ENCODE measurements around the gene HOGA1. TPM values are rescaled to one million over a fixed set of nuclear protein-coding genes. Genes with fewer than 3 reads are reported as not detected.

HOGA1 gene
- total and polyA plus RNA-seq, 2 donors (not counting 3 experiments of a cell fraction or from before 2014, with no cell fraction given), result 0.44 to 0.91 TPM

DNA sequence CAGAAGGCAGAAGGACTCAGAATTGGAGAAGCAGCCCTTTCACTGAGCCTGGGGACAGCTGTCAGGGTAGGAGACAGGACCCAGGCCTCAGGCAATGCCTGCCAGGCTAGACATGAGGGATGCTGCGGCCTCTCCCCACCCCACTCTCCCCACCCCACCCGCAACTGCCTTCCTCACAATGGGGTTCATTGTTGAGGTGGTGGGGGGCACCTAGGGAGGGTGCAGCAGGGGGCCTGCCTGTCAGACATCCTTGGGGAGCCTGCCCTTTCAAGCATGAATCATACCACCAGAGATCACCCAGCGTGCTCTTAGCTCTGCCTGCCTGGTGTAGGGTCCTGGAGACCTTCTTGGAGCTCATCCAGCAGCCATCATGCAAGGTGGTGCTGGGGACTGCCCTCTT is 5.3 kb downstream of the HOGA1 start, which contains the start of gene C10orf62:
C10orf62 (plus strand) TSS at position 243 of the 400 bp plus-strand sequence. CDS start 177 bp downstream, outside the sequence.
- TF ChIP-seq, protein P1, sequence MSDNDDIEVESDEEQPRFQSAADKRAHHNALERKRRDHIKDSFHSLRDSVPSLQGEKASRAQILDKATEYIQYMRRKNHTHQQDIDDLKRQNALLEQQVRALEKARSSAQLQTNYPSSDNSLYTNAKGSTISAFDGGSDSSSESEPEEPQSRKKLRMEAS (IDR thresholded peaks at IDR 0.05; ENCODE audit: insufficient read depth, insufficient read length), result no peak
- TF ChIP-seq JUN (IDR thresholded peaks at IDR 0.05; ENCODE audit: borderline replicate concordance, insufficient read depth, insufficient read length, low read depth), result no peak
- TF ChIP-seq POLR2A (IDR thresholded peaks at IDR 0.05; ENCODE audit: low read depth, low read length), result no peak
- TF ChIP-seq POLR2AphosphoS5 (IDR thresholded peaks at IDR 0.05; ENCODE audit: insufficient read depth, low read depth, low read length), result no peak
- H3K4me1 ChIP-seq (ENCODE audit: control insufficient read depth, extremely low read depth, insufficient read depth, low read length), result no peaks in the 10 kb centered on the region
- no peaks in the 10 kb centered on the region for H3K9me1 ChIP-seq (replicated peaks; ENCODE audit: control insufficient read depth, extremely low read depth, insufficient read depth, low read length)
- H3K27ac ChIP-seq (ENCODE audit: insufficient read depth, low read depth, low read length), result no peak within 1 kb of the TSS
- dilution Hi-C loops (cut with MboI; ENCODE audit: extremely low pct_ligation_motif_present, low sequenced_read_pairs), result no loop called here
- H3K4me2 ChIP-seq (ENCODE audit: insufficient read depth, low read length), result no peak within 1 kb of the TSS
- BruUV-seq (replicated peaks), result no TSS peak
- CTCF ChIA-PET, result interaction anchor here (0.7 to 2.7 kb wide), 4 partner anchors 14 to 55 kb away, joined by 4 to 10 read pairs (median 6); partner anchors contain the start of gene ANKRD2
- no peaks in the 10 kb centered on the region for H3K36me3 ChIP-seq (ENCODE audit: control insufficient read depth in 2 of 2, extremely low read depth in 1 of 2, insufficient read depth in 2 of 2, low read length in 2 of 2)
- no peaks in the 10 kb centered on the region for H3K9me3 ChIP-seq (replicated peaks; ENCODE audit: control insufficient read depth, insufficient read depth, low read length)
- H4K20me1 ChIP-seq (replicated peaks; ENCODE audit: control insufficient read depth, extremely low read depth, insufficient read depth, low read length), result no peaks in the 10 kb centered on the region
- intact Hi-C loops (cut with micrococcal nuclease), result no loop called here
- no peak within 1 kb of the TSS for H3K4me3 ChIP-seq (replicated peaks in 1 of 3; ENCODE audit: insufficient read depth in 1 of 3, low read depth in 1 of 3, low read length in 3 of 3)
- POLR2A ChIA-PET, result no interaction called here
- H3K9ac ChIP-seq (replicated peaks; ENCODE audit: extremely low read depth, insufficient read depth, low read length), result no peak within 1 kb of the TSS
- DNase-seq (ENCODE audit: low read depth, low spot score) (no peak), FAIRE-seq (no peak)
- H3K79me2 ChIP-seq (ENCODE audit: control insufficient read depth, insufficient read depth, low read length), result no peaks in the 10 kb centered on the region
- H2AFZ ChIP-seq (ENCODE audit: low read depth, low read length), result no peak within 1 kb of the TSS
- no peaks in the 10 kb centered on the region for H3K27me3 ChIP-seq (ENCODE audit: control insufficient read depth in 2 of 2, insufficient read depth in 2 of 2, low read length in 2 of 2)

DNA sequence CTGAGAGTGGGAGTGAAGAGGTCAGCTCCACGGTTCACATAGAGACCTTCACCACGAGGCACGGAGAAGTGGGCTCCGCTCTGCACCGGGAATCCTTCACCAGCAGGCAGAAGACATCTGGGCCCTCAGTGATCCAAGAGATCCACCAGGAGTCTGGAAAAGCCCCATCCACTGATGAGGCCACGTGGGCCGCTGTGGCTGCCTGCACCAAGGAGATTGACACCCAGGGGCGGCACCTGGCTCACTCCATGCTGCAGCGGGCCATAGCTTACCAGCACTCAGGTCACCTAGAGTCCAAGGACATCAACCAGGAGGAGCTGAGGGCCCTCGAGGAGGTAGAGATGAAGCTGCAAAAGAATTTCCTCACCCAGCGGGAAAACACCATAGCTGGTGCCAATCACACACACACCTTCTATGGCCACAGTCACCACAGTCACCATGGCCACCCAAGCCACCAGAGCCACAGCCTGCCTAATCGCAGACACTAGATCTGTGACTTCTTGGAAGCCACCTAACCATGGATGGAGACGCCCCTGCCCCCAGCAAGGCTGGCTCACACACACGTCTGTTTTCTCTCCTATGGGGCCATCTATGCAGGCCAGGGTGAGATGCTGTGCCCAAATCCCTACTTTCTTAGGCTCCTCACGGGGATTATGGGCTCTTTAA is 6.0 kb downstream of the HOGA1 start:
- Histone ChIP-seq H3K27me3 (ENCODE audit: control insufficient read depth in 2 of 2, insufficient read depth in 2 of 2, low read length in 2 of 2) (no peaks in the 10 kb centered on the region), H3K9ac (replicated peaks; ENCODE audit: extremely low read depth, insufficient read depth, low read length) (no peak overlapping the region), H3K36me3 (ENCODE audit: control insufficient read depth in 2 of 2, extremely low read depth in 1 of 2, insufficient read depth in 2 of 2, low read length in 2 of 2) (no peaks in the 10 kb centered on the region), H2AFZ (ENCODE audit: low read depth, low read length) (no peak overlapping the region), H3K9me3 (replicated peaks; ENCODE audit: control insufficient read depth, insufficient read depth, low read length) (no peaks in the 10 kb centered on the region), H3K4me3 (replicated peaks in 1 of 3; ENCODE audit: insufficient read depth in 1 of 3, low read depth in 1 of 3, low read length in 3 of 3) (no peak overlapping the region), H3K79me2 (ENCODE audit: control insufficient read depth, insufficient read depth, low read length) (no peaks in the 10 kb centered on the region), H3K9me1 (replicated peaks; ENCODE audit: control insufficient read depth, extremely low read depth, insufficient read depth, low read length) (no peaks in the 10 kb centered on the region), H3K27ac (ENCODE audit: insufficient read depth, low read depth, low read length) (no peak overlapping the region), H3K4me2 (ENCODE audit: insufficient read depth, low read length) (no peak overlapping the region), H4K20me1 (replicated peaks; ENCODE audit: control insufficient read depth, extremely low read depth, insufficient read depth, low read length) (no peaks in the 10 kb centered on the region), H3K4me1 (ENCODE audit: control insufficient read depth, extremely low read depth, insufficient read depth, low read length) (no peaks in the 10 kb centered on the region)
- dilution Hi-C loops (cut with MboI; ENCODE audit: extremely low pct_ligation_motif_present, low sequenced_read_pairs) (no loop called here), intact Hi-C loops (cut with micrococcal nuclease) (no loop called here)
- TF ChIP-seq POLR2A (IDR thresholded peaks at IDR 0.05; ENCODE audit: low read depth, low read length), result no peak
- ChIA-PET POLR2A (no interaction called here), CTCF (interaction anchor here (0.7 to 2.7 kb wide), 5 partner anchors 11 to 56 kb away, joined by 3 to 10 read pairs (median 4); partner anchors contain the start of gene ANKRD2)
- FAIRE-seq, result no peak
- BruUV-seq (replicated peaks), result no TSS peak
- no peak for DNase-seq (ENCODE audit: low read depth, low spot score)
